Body of pancreas (tissue), 4 donors: Measurements from ENCODE around the gene HNRNPCL1.
"Not testable (repeated sequence)": the region's sequence is repeated elsewhere in the genome, so short reads cannot be mapped to it uniquely, and the experiment has no call there.

ENCODE experiments used
- CTCF ChIP-seq, 7 experiments: fragments of 450-650 bp in 4 of 7; fragments of 200-600 bp in 3 of 7; sonication (generic) in 3 of 7; IDR thresholded peaks; one replicate each; pipeline ENCODE4 v1.5.1; 2016 to 2019; ENCODE audit warnings: antibody characterized with exemption in 7 of 7
- POLR2A ChIP-seq, 3 donors: fragments of 450-650 bp; IDR thresholded peaks; one replicate each; pipeline ENCODE4 v1.6.1; 2016; ENCODE audit warnings: antibody characterized with exemption in 3 of 3, mild to moderate bottlenecking in 2 of 3

- not testable (repeated sequence) for TF ChIP-seq CTCF, POLR2A (IDR thresholded peaks at IDR 0.05)
Observed at GRCh38 chr1:12856786-12857185, 8.3 kb upstream of the HNRNPCL1 start, which contains the start of gene PRAMEF2.
